HG03571 (cell line): Measurements from ENCODE around the gene ASB6.
"Not testable (repeated sequence)": the region's sequence is repeated elsewhere in the genome, so short reads cannot be mapped to it uniquely, and the experiment has no call there.

Source experiments
- ATAC-seq: cut with Tn5 transposase; IDR thresholded peaks from one replicate; pipeline ENCODE4 v1.9.1; 2021; ENCODE audit not compliant: unreplicated experiment

ASB6 gene

DNA sequence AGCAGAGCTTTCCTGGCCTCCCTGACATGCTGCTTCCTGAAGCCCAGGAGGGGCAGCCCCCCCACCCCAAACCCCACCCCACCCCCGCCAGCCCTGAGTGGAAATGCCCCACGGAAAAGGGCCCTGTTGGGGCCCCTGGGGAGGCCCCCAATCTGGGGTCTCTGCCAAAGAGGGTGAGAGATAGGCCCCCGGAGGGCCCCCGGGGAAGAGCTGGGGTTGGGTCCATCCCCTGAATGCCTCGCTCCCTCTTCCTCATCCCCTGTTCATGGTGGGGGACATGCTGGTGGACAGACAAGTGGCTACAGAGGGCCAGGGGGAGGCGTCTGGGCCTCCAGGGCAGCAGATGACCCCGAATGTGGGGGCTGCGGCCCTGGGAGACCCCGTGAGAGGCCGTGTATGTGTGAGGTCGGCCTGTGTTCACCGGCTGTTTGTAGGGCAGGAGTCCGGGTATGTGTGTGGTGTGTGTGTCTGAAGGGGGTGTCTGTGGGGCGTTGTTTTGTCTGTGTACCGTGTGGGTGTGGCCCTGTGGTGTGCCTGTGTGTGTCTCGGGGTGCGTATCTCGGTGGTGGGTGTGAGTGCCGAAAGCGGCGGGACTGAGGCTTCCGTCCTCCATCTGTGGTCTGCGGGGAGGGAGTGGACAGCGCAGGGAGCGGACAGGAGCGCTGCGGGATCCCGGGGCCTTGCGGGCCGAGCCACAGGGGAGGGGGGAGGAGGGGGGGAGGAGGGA, 32.3 kb downstream of the ASB6 start:
- no peak for ATAC-seq

DNA sequence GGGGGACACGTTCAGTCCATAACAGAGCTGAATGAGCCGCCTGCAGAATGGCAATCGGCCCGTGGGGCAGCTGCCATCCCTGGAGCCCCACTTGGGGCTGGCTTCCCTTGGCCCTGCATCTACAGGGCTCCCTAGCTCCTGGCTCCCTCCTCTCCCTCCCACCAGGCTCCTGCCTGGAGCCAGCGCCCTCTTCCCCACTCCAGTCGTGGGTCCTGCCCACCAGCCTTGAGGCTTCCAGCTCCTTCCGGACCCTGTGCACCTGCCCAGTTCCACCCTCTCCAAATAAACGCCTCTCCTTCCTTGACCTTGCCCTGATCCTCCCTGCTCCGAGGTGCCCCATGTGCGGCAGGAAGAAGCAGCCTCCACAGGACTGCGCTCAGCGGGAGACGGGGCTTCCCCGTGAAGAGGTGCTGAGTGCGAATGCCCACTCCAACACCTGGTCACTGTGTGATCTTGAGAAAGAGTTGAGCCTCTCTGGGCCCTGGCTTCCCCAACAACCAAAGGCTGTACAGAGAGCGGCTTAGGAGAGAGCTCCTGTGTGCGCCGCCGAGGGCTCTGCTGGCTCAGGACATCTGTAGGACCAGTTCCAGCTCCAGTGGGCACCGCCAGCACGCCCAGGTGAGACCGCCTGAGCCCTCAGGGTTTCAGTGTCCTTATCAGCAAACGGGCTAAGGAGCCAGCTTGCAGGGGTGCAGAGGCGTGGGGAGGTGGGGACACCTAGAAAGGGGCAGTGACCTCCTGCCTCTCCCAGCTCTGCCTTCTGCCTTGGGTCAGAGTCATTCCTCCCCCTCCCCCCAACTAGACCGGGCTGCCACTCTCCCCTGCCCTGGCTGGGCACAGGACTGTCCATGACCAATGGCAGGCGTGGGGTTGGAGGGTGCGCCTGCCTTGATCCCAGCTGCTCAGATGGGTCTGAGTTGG, 33.1 kb downstream of the ASB6 start:
- no peak for ATAC-seq

- no peak for ATAC-seq
Measured at GRCh38 chr9:129607027-129607387, 34.9 kb downstream of the ASB6 start.

DNA sequence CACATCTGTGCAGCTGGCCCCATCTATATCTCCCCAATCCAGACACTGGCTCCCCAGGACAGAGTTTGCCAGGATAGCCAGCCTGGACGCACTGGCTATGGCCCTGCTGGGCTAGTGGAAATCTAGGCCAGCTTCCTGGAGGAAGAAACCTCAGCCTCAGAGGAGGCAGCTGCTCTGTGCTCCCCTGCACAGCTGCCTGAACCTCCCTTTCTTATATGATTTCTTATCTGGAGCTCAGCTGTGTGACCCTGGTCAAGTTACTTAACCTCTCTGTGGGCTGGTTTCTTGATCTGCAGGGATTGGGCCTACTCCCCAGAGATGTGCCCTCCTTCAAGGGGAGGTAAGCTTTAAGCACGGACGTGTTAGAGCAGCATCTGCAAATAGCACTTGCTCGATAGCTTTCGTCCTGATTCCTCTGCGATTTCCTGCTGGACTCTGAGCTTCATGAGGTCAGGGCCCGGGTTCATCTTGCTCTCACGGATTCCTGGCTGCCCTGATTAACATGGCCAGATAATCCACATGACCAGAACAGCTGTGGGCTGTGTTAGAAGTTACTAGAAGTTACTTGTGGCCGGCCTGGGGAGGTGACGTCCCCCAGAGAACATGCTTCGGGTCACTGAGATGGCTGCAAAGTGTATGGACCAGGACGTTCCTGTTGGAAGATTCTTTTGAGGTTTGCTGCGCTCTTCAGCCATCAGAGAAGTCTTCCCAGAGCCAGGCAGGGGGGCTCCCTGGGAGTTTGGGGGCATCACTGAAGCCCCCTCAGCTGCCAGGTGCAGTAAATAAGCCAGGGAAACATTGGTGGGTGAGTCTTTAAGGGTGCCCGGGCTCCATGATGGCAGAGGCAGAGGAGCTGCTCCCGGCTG, 35.6 kb downstream of the ASB6 start:
- no peak for ATAC-seq

DNA sequence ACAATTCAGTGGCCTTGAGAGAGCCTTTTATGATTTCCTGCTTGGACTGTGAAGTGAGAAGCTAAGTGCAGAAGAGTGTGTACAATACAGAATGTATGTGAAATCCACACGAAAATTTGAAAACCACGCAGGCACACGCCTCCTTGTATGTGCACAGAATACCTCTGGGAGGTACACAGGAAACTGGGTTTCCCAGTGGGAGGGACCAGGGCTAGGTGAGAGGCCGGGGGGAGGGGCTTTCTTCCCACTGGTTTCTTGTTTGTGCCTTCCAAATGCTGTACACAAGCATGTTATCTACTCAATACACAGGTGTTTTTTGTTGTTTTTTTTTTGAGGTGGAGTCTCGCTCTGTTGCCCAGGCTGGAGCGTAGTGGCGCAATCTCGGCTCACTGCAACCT, 37.2 kb downstream of the ASB6 start:
- no peak for ATAC-seq

DNA sequence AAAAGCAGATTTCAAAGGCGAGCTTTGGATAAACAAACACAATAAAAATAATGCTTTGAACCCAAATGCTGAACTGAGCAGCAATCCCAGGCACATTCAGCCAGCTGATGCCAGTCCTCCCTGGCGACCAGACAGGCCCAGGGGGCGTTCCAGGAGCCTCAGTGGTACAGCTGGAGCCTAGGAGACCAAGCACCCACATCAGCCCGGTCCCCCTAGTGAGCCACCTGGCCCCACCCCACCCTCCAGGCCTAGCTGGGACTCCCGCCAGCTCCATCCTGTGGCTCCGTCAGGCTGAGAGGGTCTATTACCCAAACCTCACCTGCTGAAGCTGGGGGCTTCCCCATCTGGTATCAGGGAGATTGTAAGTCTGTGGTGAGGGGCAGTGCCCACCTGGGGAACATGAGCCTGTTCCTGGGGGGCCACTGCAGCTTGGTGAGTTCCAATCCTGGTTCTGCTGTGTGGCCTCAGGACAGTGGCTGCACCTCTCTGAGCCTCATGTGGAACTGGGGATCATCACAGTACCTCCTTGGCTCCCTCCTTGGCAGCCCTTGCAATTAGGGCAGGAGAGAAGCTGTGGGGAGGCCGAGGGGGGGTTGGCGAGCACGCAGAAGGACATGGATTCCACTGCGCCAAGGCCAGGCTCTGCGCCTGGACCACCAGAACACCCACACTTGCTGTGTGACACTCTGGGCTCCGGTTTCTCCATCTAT, 37.7 kb downstream of the ASB6 start:
- ATAC-seq, result no peak

- no peak for ATAC-seq
Measured at GRCh38 chr9:129602598-129603415, 39.1 kb downstream of the ASB6 start.

- no peak for ATAC-seq
Measured at GRCh38 chr9:129601082-129601674, 40.8 kb downstream of the ASB6 start.

- no peak for ATAC-seq
Measured at GRCh38 chr9:129598089-129598596, 43.8 kb downstream of the ASB6 start.

- no peak for ATAC-seq
Measured at GRCh38 chr9:129597355-129598088, 44.4 kb downstream of the ASB6 start.

DNA sequence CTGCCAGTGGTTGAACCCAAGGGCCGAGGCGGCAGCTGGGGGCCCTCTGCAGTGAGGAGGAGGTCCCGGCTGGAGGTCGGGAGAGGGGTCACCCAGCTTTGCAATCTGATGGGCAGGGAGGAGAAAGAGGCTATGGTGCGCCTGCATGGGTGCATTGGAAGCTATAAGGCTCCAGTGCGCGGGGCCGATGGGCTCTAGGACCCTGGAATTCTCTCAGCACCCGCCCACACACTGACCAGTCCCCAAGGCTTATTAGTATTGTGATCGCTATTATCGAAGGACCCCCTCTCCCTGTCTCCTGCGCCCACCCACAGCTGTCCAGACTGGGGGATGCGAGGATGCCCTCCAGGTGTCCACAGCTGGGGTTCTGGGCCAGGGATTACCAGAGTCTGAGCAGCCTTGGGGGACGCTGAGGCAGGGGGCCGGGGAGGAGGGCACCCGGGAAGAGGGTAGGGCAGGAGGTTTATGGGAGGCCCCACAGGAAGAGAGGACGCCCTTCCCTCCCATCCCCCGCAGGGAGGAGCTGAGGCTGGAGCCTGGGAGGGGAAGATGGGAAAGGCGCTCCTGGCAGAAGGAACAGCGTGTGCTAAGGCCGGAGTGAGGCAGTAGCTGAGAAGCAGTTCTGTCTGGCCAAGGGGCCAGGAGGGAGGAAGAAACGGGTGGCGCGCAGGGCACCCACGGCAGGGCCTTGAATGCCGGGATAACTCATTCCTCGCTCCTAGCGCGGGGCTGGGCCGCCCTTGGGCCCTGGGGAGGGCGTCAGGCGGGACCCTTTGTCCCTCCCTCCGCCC, 45.2 kb downstream of the ASB6 start:
- no peak for ATAC-seq

- ATAC-seq, result no peak
Measured at GRCh38 chr9:129595903-129596540, 45.9 kb downstream of the ASB6 start.

- ATAC-seq, result no peak
Measured at GRCh38 chr9:129595311-129595741, 46.6 kb downstream of the ASB6 start.

GRCh38 chr9:129594632-129595031, 47.3 kb downstream of the ASB6 start:
- no peak for ATAC-seq

GRCh38 chr9:129592790-129593189, 49.2 kb downstream of the ASB6 start:
- ATAC-seq, result not testable (repeated sequence)

GRCh38 chr9:129591916-129592315, 50.0 kb downstream of the ASB6 start:
- no peak for ATAC-seq

DNA sequence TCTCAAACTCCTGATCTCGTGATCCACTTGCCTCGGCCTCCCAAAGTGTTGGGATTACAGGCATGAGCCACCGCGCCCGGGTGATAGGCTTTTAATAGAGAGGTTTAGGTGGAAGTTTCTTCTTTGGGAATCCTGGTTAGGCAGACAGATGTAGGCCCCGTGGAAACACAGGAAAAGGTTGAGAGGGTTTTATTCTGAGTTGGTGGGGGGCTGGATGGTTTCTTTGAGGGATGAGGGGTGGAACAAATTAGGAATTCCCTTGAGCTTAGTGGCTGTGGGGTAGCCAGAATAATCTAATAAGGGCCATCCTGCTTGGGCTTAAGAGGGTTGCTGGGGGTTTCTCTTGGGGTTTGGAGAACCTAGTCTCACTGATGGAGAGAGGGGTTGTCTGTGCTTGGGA, 51.5 kb downstream of the ASB6 start:
- ATAC-seq, result no peak
